AG04450 (cell line): ENCODE measurements around the gene CSNK2B. TPM values are rescaled to one million over a fixed set of nuclear protein-coding genes. Genes with fewer than 3 reads are reported as not detected.

Source experiments
- CTCF ChIA-PET: fragments of 300-600, 350-600 bp; formaldehyde crosslinking; extraction: SDS; loops from one replicate; lab custom pipeline; 2022; ENCODE audit warnings: antibody characterized with exemption, inconsistent platforms; lab: Charles Lee
- POLR2A ChIA-PET: fragments of 350-600 bp; formaldehyde crosslinking; extraction: SDS; loops from one replicate; lab custom pipeline; 2021; ENCODE audit warnings: antibody characterized with exemption, inconsistent platforms; lab: Yijun Ruan, JAX
- DNase-seq: peaks from one replicate; pipeline ENCODE4 v3.0.0-alpha.2; 2011; ENCODE audit warnings: low read depth, low spot score
- H3K27ac ChIP-seq: one replicate; pipeline ENCODE4 v1.5.1; 2012; ENCODE audit warnings: low read depth, low read length, control low read depth
- H3K27me3 ChIP-seq: one replicate; pipeline ENCODE4 v1.6.0; 2012; ENCODE audit warnings: low read length; ENCODE audit not compliant: control insufficient read depth, insufficient read depth
- H3K4me3 ChIP-seq: 2 replicates; pipeline ENCODE4 v1.5.1; 2011; ENCODE audit warnings: mild to moderate bottlenecking, low read depth, low read length, control low read depth
- H3K9me3 ChIP-seq: 2 replicates; pipeline ENCODE4 v1.5.1; 2012; ENCODE audit warnings: low read length; ENCODE audit not compliant: control insufficient read depth, insufficient read depth
- polyA plus RNA-seq: library from polyadenylated mRNA; depleted of rRNA; stranded (reverse); fragments of >200 nt; gene quantifications from 2 replicates; pipeline ENCODE4 v1.2.3, GENCODE V29; 2011
- TF ChIP-seq, protein P1 (sequence below): IDR thresholded peaks from 2 replicates; pipeline ENCODE4 v1.5.1; 2011; ENCODE audit warnings: low read depth, low read length, control low read depth, inconsistent platforms

CSNK2B gene
- polyA plus RNA-seq, 1 experiment, result 80.1 TPM

DNA sequence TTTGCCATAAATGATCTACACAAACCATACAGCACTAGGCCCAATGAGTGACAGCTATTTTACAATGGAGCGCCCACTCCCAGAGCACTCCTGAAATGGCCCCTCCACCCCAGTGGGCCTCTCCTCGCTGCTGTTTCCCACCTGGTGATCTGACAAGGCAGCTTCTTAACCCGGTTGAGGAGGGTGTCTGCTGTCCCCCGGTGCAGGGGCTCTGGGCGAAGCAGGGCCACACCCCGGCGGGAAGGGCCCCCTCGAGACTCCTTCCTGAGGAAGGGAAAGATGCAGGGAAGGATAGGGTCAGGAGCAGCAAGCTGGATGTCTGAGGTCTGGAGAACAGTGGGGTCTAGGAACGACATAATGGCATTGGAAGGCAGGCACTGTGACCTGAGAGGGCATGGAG is 27.0 kb downstream of the CSNK2B start:
- POLR2A ChIA-PET, result no interaction called here
- H3K27ac ChIP-seq, result no peak overlapping the region
- no peak overlapping the region for H3K4me3 ChIP-seq
- CTCF ChIA-PET, result no interaction called here
- no peak for DNase-seq
- TF ChIP-seq, protein P1, sequence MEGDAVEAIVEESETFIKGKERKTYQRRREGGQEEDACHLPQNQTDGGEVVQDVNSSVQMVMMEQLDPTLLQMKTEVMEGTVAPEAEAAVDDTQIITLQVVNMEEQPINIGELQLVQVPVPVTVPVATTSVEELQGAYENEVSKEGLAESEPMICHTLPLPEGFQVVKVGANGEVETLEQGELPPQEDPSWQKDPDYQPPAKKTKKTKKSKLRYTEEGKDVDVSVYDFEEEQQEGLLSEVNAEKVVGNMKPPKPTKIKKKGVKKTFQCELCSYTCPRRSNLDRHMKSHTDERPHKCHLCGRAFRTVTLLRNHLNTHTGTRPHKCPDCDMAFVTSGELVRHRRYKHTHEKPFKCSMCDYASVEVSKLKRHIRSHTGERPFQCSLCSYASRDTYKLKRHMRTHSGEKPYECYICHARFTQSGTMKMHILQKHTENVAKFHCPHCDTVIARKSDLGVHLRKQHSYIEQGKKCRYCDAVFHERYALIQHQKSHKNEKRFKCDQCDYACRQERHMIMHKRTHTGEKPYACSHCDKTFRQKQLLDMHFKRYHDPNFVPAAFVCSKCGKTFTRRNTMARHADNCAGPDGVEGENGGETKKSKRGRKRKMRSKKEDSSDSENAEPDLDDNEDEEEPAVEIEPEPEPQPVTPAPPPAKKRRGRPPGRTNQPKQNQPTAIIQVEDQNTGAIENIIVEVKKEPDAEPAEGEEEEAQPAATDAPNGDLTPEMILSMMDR, result no peak
- no peaks in the 10 kb centered on the region for H3K27me3 ChIP-seq
- H3K9me3 ChIP-seq, result no peaks in the 10 kb centered on the region

DNA sequence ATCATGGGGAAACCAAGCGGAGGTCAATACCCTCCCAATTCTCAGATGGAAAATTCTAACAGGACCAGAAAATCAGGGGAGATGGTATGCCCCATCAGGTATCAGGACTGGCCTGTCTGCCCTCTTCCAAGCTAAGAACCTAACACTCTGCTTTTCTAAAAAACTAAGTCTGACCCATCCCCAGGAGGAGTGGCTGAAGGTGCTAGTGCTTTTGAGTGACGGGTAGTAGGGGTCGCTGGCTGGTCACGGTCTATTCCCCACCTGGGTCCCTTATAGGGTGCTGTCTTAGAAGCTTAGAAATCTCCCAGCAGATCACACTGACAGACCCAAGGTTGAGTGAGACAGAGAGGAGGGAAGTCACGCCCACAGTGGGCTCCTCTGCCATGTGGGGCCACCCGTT is 27.7 kb downstream of the CSNK2B start:
- Histone ChIP-seq H3K4me3 (no peak overlapping the region), H3K27me3 (no peaks in the 10 kb centered on the region), H3K27ac (no peak overlapping the region), H3K9me3 (no peaks in the 10 kb centered on the region)
- no peak for DNase-seq
- ChIA-PET POLR2A (no interaction called here), CTCF (no interaction called here)
- TF ChIP-seq, protein P1, result no peak

DNA sequence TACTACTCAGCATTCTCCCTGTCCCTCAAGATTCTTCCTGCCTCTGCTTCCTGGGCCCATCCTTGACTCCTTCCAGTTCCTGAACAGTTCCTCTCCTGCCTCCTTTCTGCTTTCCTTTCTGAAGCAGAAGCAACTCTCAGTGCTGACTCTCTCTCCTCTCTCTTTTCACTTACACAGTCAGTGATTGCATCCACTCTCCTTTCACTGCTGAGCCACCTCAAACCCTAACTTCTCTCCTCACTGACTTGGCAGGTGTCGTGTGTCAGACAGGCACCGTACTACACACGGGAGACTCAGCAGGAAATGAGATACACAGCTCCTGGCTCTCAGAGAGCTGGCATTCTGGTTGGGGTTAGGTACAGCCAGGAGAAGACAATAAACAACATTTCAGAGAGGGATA is 31.7 kb downstream of the CSNK2B start:
- DNase-seq, result no peak
- ChIA-PET POLR2A (no interaction called here), CTCF (interaction anchor here (0.7 to 1.4 kb wide), 2 partner anchors 109 to 132 kb away, joined by 4 read pairs; partner anchors contain the start of gene LSM2)

DNA sequence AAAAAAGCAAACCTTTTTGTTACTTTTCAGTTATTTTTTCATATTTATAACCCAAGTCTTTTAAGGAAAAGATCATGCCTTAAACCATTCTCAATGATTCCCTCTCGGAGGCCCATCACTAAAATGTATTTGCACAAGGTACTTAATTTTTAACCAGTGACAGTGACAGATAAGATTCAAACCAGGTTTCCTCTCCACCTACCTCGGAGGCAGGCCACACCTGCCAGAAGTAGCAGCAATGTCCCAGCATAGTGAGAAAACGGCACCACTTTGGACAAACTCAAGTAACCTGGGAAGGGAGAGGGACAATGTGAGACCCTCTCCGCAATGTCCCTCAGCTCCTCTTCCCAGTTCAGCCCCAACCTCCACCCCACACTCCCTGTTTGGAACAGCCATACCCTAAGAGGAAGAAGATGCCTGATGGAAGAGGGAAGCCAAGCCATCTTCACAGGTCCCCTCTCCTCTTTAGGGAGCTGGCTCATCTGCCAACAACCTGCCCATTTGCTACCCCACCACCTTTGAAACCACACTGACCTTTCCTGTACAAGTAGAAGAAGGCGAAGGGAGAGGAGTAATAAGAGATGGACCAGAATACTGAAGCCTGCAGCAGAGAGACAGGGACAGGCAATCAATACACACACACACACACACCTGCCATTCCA is 35.0 kb downstream of the CSNK2B start:
- Histone ChIP-seq H3K27me3 (no peaks in the 10 kb centered on the region), H3K9me3 (no peaks in the 10 kb centered on the region), H3K4me3 (no peak overlapping the region), H3K27ac (no peak overlapping the region)
- TF ChIP-seq, protein P1, result no peak
- POLR2A ChIA-PET, result no interaction called here
- CTCF ChIA-PET, result interaction anchor here (1.0 to 1.5 kb wide), 3 partner anchors 10 to 38 kb away, joined by 3 to 4 read pairs (median 3); partner anchors contain the start of gene LY6G5C
- no peak for DNase-seq

More for the DNA sequence above, 31.7 kb downstream of the CSNK2B start:
- no peaks in the 10 kb centered on the region for H3K27me3 ChIP-seq
- H3K4me3 ChIP-seq, result no peak overlapping the region
- TF ChIP-seq, protein P1, result no peak
- no peak overlapping the region for H3K27ac ChIP-seq
- no peaks in the 10 kb centered on the region for H3K9me3 ChIP-seq

DNA sequence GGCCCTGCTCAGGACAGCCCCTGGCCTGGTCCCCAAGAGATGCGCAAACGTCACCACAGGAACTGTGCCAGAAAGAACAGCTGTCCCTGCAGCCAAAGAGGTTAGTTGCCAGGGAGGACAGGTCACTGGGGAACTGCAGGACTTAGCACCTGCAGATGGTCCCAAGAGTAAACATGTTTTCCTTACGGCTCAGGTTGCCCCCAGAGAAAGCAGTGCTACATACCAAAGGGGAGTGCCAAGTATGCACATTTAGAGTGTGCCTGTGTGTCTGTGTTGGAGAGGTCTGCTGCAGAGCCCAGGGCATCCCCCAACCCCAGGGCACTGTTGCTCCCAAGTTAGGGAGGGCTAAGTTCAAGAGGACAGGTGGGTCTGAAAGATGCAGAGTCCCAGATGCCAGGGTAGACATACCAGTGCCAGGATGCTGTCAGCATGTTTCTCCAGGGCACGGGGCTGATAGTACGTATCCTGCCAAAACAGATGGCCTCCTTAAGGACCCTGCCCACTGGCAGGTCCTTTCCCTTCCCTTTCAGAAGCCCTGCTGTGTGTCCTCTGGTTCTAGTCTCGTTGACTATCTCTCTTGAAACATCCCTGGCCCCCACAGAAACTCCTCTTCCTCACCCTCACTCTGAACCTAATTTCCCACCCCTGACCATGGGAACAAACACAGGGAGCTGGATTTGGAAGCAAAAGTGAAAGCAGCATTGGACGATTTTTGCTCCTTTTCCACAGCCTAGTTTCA is 36.0 kb downstream of the CSNK2B start:
- ChIA-PET CTCF (no interaction called here), POLR2A (interaction anchor here (0.7 to 2.7 kb wide), 3 partner anchors 41 to 126 kb away, joined by 3 to 9 read pairs (median 9); partner anchors contain the start of genes C6orf47, HSPA1B and LSM2)
- Histone ChIP-seq H3K9me3 (no peaks in the 10 kb centered on the region), H3K4me3 (peak overlapping the region; percentile 98), H3K27me3 (no peaks in the 10 kb centered on the region), H3K27ac (no peak overlapping the region)
- no peak for DNase-seq
- TF ChIP-seq, protein P1, result no peak
